ENCODE data around the gene MRC1.
"Not testable (repeated sequence)": the region's sequence is repeated elsewhere in the genome, so short reads cannot be mapped to it uniquely, and the experiment has no call there.

Gene MRC1

DNA sequence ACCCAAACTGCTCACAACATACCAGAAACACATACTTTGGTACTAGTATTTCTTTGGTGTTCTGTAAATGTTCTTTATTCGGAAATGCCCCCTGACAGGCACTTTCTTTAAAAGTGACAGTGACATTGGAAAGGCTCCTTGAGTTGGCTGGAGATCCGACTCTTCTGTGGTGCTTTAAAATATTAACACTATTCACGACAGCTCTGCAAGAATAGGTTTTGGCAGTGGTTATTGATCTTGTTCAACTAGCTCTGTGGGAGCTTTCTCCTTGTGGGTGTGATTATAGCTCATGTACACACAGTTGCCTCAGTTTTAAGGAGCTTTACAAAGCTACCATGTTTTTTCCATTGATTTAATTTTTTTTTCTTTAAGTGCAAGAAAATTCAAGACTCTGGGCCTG lies 112.2 kb downstream of the MRC1 start:
- Mint-ChIP-seq H3K4me3 (no peak overlapping the region), H3K27me3 (no peaks in the 10 kb centered on the region), H3K36me3 (no peaks in the 10 kb centered on the region), H3K4me1 (ENCODE audit: low read depth) (no peaks in the 10 kb centered on the region), H3K27ac (no peak overlapping the region), H3K9me3 (ENCODE audit: low read depth) (peaks cover 9% of the 10 kb centered on the region)

DNA sequence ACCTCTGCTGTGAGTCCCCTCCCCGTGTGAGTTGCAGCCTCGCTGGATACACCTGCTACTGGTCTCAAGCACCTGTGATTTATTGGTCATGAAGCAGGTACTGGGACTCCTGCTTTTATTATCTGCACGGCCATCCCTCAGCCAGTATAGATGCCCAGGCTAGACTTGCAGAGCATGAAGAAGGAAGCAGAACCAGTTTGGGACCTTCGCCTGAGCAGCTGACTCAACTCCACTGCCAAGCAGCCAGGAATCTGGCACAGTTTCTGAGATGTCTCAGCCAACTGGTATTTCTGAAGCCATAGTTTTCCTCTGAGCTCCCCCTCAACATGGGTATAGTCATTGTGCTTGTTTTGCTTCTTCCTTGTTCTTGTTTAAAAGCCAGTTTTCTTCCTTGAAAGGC lies 114.6 kb downstream of the MRC1 start:
- Mint-ChIP-seq H3K9me3 (ENCODE audit: low read depth) (peaks cover 9% of the 10 kb centered on the region), H3K4me3 (no peak overlapping the region), H3K27ac (no peak overlapping the region), H3K27me3 (no peaks in the 10 kb centered on the region), H3K36me3 (no peaks in the 10 kb centered on the region), H3K4me1 (ENCODE audit: low read depth) (no peaks in the 10 kb centered on the region)

DNA sequence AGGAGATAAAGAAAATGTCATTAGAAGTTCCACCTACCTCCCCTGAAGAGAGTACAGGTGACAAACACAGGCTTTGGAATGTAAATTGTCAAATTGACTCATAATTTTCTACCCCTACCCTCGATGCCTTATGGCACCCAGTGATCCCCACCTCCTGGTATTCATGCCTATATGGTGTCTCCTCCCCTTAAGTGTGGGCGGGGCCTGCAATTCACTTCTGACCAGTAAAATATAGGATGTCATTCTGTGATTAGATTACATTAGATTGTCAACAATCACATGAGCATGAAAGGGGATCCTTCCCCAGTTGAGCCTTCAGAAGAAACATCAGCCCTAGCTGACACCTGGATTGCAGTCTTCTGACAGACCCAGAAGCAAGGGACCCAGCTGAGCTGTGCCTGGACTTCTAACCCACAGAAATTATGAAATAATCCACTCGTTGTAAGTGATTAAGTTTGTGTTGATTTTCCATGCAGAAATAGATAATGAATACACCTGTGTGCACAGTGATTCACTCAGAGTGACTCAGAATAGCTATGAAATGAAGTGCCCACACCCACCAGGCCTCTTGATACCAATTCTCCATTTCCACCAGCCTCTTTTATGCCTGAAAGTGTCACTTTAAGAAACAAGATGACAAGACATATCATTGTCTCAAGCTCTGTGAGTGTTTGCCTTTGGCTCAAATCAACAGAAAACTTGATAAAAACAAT lies 134.0 kb downstream of the MRC1 start:
- Mint-ChIP-seq H3K9me3 (ENCODE audit: low read depth) (no peaks in the 10 kb centered on the region), H3K27ac (no peak overlapping the region), H3K36me3 (no peaks in the 10 kb centered on the region), H3K4me1 (ENCODE audit: low read depth) (no peaks in the 10 kb centered on the region), H3K27me3 (peaks cover 3% of the 10 kb centered on the region), H3K4me3 (no peak overlapping the region)

DNA sequence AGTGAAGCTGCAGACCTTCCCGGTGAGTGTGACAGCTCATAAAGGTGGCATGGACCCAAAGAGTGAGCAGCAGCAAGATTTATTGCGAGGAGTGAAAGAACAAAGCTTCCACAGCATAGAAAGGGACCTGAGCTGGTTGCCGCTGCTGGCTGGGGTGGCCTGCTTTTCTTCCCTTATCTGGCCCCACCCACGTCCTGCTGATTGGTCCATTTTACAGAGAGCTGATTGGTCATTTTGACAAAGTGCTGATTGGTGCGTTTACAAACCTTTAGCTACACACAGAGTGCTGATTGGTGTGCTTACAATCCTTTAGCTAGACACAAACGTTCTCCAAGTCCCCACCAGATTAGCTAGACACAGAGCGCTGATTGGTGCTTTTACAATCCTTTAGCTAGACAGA lies 141.1 kb downstream of the MRC1 start:
- H3K9me3 Mint-ChIP-seq (ENCODE audit: low read depth); H3K4me3 Mint-ChIP-seq; H3K36me3 Mint-ChIP-seq; H3K27ac Mint-ChIP-seq; H3K27me3 Mint-ChIP-seq; H3K4me1 Mint-ChIP-seq (ENCODE audit: low read depth): not testable (repeated sequence)

DNA sequence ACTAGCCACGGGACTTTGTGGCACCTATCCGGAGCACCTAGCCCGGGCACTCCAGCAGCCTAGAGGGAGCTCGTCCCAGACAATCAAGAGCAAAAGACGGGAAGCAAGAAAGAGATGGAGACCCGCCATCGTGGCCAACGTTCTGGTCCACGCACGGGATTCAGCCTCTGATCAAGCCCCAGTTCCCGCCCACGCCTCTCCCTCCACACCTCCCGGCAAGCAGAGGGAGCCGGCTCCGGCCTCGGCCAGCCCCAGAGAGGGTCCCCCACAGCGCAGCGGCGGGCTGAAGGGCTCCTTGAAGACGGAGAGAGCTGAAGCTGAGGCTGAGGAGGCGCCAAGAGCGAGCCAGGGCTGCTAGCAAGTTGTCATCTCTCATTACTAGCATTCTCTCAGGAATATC lies 141.6 kb downstream of the MRC1 start:
- no peaks in the 10 kb centered on the region for H3K4me1 Mint-ChIP-seq (ENCODE audit: low read depth)
- H3K4me3 Mint-ChIP-seq = no peak overlapping the region
- no peak overlapping the region for H3K27ac Mint-ChIP-seq
- H3K9me3 Mint-ChIP-seq (ENCODE audit: low read depth) = no peaks in the 10 kb centered on the region
- H3K36me3 Mint-ChIP-seq = no peaks in the 10 kb centered on the region
- peaks cover 2% of the 10 kb centered on the region for H3K27me3 Mint-ChIP-seq

DNA sequence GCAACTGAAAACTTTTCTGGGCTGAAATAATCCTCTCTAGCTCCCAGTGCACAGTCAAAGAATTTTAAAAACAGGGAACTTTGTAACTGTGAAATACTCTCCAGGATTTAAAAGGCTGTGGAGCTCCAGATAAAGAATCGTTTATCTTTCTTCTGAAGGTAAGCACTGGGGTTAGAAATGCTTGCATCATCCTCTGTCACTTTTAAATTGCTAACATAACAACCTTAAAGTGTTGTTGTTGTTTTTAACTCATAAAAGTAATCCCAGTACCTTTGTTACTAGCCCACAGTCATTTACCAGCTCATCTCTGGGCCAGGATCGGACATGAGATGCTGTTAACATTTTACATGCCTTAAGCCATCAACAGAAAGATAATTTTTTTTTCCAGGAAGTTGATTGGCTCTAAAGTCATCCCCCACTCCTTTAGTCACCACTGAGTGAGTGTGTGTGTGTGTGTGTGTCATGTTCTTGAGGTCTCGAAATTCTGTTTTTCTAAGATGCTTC lies 142.8 kb downstream of the MRC1 start, which contains the start of gene SLC39A12:
SLC39A12 (plus strand) TSS at position 51 of the 504 bp plus-strand sequence. CDS start 1,359 bp downstream, outside the sequence.
- no peak within 1 kb of the TSS for H3K4me3 Mint-ChIP-seq
- H3K36me3 Mint-ChIP-seq = no peaks in the 10 kb centered on the region
- H3K27me3 Mint-ChIP-seq = peaks cover 2% of the 10 kb centered on the region
- H3K9me3 Mint-ChIP-seq (ENCODE audit: low read depth) = no peaks in the 10 kb centered on the region
- no peaks in the 10 kb centered on the region for H3K4me1 Mint-ChIP-seq (ENCODE audit: low read depth)
- no peak within 1 kb of the TSS for H3K27ac Mint-ChIP-seq

DNA sequence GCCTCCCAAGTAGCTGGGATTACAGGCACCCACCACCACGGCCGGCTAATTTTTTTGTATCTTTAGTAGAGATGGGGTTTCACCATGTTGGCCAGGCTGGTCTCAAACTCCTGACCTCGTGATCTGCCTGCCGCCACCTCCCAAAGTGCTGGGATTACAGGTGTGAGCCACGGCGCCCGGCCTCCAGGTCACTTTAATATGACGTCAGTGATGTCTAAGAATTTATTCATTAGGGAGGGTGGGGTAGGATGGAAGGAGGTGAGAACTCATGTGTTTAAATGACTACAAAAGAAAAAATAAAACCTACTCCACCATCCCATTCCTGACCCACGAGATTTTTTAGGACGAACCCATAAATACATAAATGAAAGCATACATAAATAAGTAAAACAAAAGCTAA lies 145.2 kb downstream of the MRC1 start:
- not testable (repeated sequence) for H3K36me3 Mint-ChIP-seq; H3K4me1 Mint-ChIP-seq (ENCODE audit: low read depth); H3K9me3 Mint-ChIP-seq (ENCODE audit: low read depth); H3K27me3 Mint-ChIP-seq; H3K4me3 Mint-ChIP-seq; H3K27ac Mint-ChIP-seq

DNA sequence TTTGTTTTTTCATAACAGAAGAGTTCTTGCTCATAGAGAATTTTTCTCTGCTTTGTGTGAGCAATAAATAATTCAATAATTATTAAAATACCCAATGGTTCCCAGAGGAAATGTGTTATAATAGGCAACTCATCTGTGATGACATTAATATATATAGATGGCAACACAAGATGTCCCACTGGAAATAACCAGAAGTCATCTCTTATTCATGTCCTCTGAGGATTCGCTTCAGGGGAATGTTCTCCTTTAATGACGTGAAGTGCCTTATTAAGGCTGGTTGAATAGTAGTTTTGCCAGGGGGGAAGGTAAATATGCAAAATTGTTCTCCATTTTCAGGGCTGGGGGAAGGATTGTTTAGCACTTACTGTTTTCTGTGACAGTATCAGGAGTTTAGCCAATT lies 145.7 kb downstream of the MRC1 start:
- H3K9me3 Mint-ChIP-seq (ENCODE audit: low read depth) = peaks cover 3% of the 10 kb centered on the region
- H3K27ac Mint-ChIP-seq = no peak overlapping the region
- H3K4me1 Mint-ChIP-seq (ENCODE audit: low read depth) = no peaks in the 10 kb centered on the region
- peaks cover 2% of the 10 kb centered on the region for H3K27me3 Mint-ChIP-seq
- H3K4me3 Mint-ChIP-seq = no peak overlapping the region
- no peaks in the 10 kb centered on the region for H3K36me3 Mint-ChIP-seq

DNA sequence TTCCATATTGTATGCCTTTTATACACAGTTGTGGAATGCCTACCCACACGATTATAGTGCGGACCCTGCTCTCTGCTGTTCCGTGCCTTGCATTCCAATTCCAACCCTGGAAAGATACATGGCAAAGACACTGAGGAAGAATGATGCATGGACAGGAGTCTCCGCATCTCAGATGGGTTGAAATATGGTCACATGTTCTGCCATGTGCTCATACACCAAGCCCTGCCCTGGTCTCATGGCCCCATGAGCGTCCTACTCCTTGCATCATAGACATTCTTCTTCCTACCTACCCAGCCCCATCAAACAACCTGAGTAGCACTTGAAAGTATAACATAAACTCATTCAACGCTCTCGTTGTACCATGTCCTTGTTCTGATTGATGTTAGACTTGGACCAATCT lies 148.9 kb downstream of the MRC1 start:
- H3K4me3 Mint-ChIP-seq = no peak overlapping the region
- no peaks in the 10 kb centered on the region for H3K4me1 Mint-ChIP-seq (ENCODE audit: low read depth)
- H3K27ac Mint-ChIP-seq = no peak overlapping the region
- peaks cover 3% of the 10 kb centered on the region for H3K36me3 Mint-ChIP-seq
- peaks cover 2% of the 10 kb centered on the region for H3K27me3 Mint-ChIP-seq
- peaks cover 4% of the 10 kb centered on the region for H3K9me3 Mint-ChIP-seq (ENCODE audit: low read depth)

DNA sequence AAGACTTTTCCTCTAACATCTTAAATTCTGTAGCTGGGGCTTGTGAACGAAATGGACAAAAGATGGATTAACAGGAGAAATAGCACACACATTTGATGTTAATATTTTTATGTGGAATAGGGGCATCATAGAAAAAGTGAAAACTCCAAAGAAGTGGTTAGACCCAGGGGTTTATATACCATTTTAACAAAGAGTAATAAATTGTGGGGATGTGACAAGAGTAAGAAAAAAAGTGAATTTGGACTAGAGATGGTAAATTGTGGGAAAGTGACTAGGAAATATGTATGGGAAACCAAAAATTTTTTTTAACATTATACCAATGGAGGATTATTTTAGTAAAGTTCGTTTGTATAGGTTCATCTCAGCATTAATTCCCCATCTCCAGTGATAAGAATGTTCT lies 150.7 kb downstream of the MRC1 start:
- H3K9me3 Mint-ChIP-seq (ENCODE audit: low read depth) = peaks cover 4% of the 10 kb centered on the region
- H3K36me3 Mint-ChIP-seq = peaks cover 3% of the 10 kb centered on the region
- no peak overlapping the region for H3K27ac Mint-ChIP-seq
- H3K27me3 Mint-ChIP-seq = no peaks in the 10 kb centered on the region
- no peak overlapping the region for H3K4me3 Mint-ChIP-seq
- no peaks in the 10 kb centered on the region for H3K4me1 Mint-ChIP-seq (ENCODE audit: low read depth)

Data from activated naive CD8-positive, alpha-beta T cell (primary cell).